H1 (cell line): Measurements from ENCODE around the gene C12orf75. TPM values are rescaled to one million over a fixed set of nuclear protein-coding genes. Genes with fewer than 3 reads are reported as not detected.
A peak's percentile ranks its signal among the peaks of the same experiment; 100 is the strongest.

Source experiments
- CTCF ChIA-PET: fragments of 300-600 bp; sonication (Branson Sonifier 250); formaldehyde crosslinking; loops from one replicate; lab custom pipeline; 2021; ENCODE audit not compliant: partially characterized antibody; lab: Charles Lee
- POLR2A ChIA-PET: fragments of 300-600 bp; sonication (Branson Sonifier 250); formaldehyde crosslinking; loops from one replicate; lab custom pipeline; 2021; ENCODE audit warnings: inconsistent platforms; ENCODE audit not compliant: partially characterized antibody; lab: Charles Lee
- DNase-seq, 2 experiments: peaks; one replicate each; pipeline versions ENCODE4 v3.0.0 to v3.0.0-alpha.2; 2010 to 2022; ENCODE audit warnings: low spot score in 2 of 2, low read depth in 1 of 2, mixed read lengths in 1 of 2
- FAIRE-seq: peaks from 2 replicates; lab custom pipeline; 2011; peaks lifted over from hg19 to GRCh38; lab: Jason Lieb, UNC
- H2AFZ ChIP-seq: 2 replicates; pipeline ENCODE4 v1.8.1; 2012; ENCODE audit warnings: low read length, inconsistent platforms
- H2AK5ac ChIP-seq: 2 replicates; pipeline ENCODE4 v1.6.1; 2013; ENCODE audit warnings: low read depth, low read length
- H2BK120ac ChIP-seq: replicated peaks from 2 replicates; pipeline ENCODE3; 2013; ENCODE audit warnings: low read depth, low read length, inconsistent platforms
- H2BK12ac ChIP-seq: 2 replicates; pipeline ENCODE4 v1.6.1; 2013; ENCODE audit warnings: low read depth, low read length
- H2BK15ac ChIP-seq: 2 replicates; pipeline ENCODE4 v1.6.1; 2013; ENCODE audit warnings: low read length
- H2BK20ac ChIP-seq: 2 replicates; pipeline ENCODE4 v1.6.1; 2013; ENCODE audit warnings: low read length
- H2BK5ac ChIP-seq: 2 replicates; pipeline ENCODE4 v1.6.1; 2013; ENCODE audit warnings: low read depth, low read length
- H3K14ac ChIP-seq: 2 replicates; pipeline ENCODE4 v1.6.1; 2013; ENCODE audit warnings: inconsistent platforms; ENCODE audit not compliant: insufficient read length
- H3K18ac ChIP-seq: 2 replicates; pipeline ENCODE4 v1.6.1; 2013; ENCODE audit warnings: low read length; ENCODE audit errors: extremely low read depth
- H3K23ac ChIP-seq: 2 replicates; pipeline ENCODE4 v1.6.1; 2013; ENCODE audit warnings: inconsistent platforms; ENCODE audit not compliant: insufficient read length
- H3K23me2 ChIP-seq: 2 replicates; pipeline ENCODE4 v1.6.1; 2013; ENCODE audit warnings: low read depth, low read length
- H3K27ac ChIP-seq: 2 replicates; pipeline ENCODE4 v1.6.1; 2011; ENCODE audit warnings: low read depth, low read length, inconsistent platforms
- H3K27me3 ChIP-seq, 4 experiments: replicated peaks in 1 of 4; 1 replicate in 1 of 4; 2 replicates in 3 of 4; pipeline versions ENCODE4 v1.6.1 to v1.8.1; 2011 to 2013; ENCODE audit warnings: low read length in 3 of 4, mild to moderate bottlenecking in 3 of 4, inconsistent platforms in 2 of 4, mixed read lengths in 2 of 4, moderate library complexity in 1 of 4; ENCODE audit not compliant: control insufficient read depth in 3 of 4, insufficient read depth in 3 of 4; ENCODE audit errors: extremely low read depth in 1 of 4
- H3K36me3 ChIP-seq, 4 experiments: 2 replicates each; pipeline versions ENCODE4 v1.6.1 to v1.8.1; 2011 to 2013; ENCODE audit warnings: mild to moderate bottlenecking in 4 of 4, low read length in 3 of 4, moderate library complexity in 2 of 4, control low read depth in 1 of 4, inconsistent platforms in 1 of 4; ENCODE audit not compliant: insufficient read depth in 4 of 4, control insufficient read depth in 2 of 4
- H3K4ac ChIP-seq: replicated peaks from 2 replicates; pipeline ENCODE3; 2013; ENCODE audit warnings: low read length, low read depth, mixed read lengths, inconsistent platforms; ENCODE audit not compliant: insufficient read length
- H3K4me1 ChIP-seq, 4 experiments: replicated peaks in 1 of 4; 1 replicate in 1 of 4; 2 replicates in 3 of 4; pipeline versions ENCODE4 v1.6.1 to v1.8.1; 2011 to 2013; ENCODE audit warnings: low read length in 3 of 4, inconsistent platforms in 2 of 4, mixed read lengths in 1 of 4; ENCODE audit not compliant: insufficient read depth in 4 of 4, control insufficient read depth in 3 of 4
- H3K4me2 ChIP-seq, 2 experiments: 2 replicates each; pipeline versions ENCODE4 v1.6.1 to v1.8.1; 2011 to 2013; ENCODE audit warnings: low read depth in 2 of 2, low read length in 2 of 2, control low read depth in 1 of 2, inconsistent platforms in 1 of 2, mild to moderate bottlenecking in 1 of 2; ENCODE audit not compliant: insufficient read depth in 1 of 2
- H3K4me3 ChIP-seq, 4 experiments: fragments of 200-600, 300-600 bp in 1 of 4; sonication (generic), shearing (Covaris generic), sonication (Bioruptor Twin) in 1 of 4; 2 replicates each; pipeline versions ENCODE4 v1.5.1 to v1.8.1; 2011 to 2016; ENCODE audit warnings: low read length in 4 of 4, low read depth in 3 of 4, control low read depth in 2 of 4, inconsistent platforms in 2 of 4, mild to moderate bottlenecking in 2 of 4, mixed read lengths in 1 of 4, moderate library complexity in 1 of 4; ENCODE audit not compliant: insufficient read depth in 2 of 4; ENCODE audit errors: extremely low read depth in 1 of 4
- H3K56ac ChIP-seq: replicated peaks from 2 replicates; pipeline ENCODE3; 2013; ENCODE audit warnings: low read depth, mild to moderate bottlenecking, mixed read lengths, low read length, inconsistent platforms; ENCODE audit not compliant: insufficient read length
- H3K79me1 ChIP-seq: 2 replicates; pipeline ENCODE4 v1.6.1; 2013; ENCODE audit warnings: low read depth, low read length, control low read depth
- H3K79me2 ChIP-seq, 2 experiments: 2 replicates each; pipeline versions ENCODE4 v1.6.1 to v1.8.1; 2012 to 2013; ENCODE audit warnings: low read length in 2 of 2, mild to moderate bottlenecking in 2 of 2, inconsistent platforms in 1 of 2; ENCODE audit not compliant: insufficient read depth in 2 of 2, control insufficient read depth in 1 of 2
- H3K9ac ChIP-seq, 4 experiments: replicated peaks in 1 of 4; 1 replicate in 1 of 4; 2 replicates in 3 of 4; pipeline versions ENCODE4 v1.6.1 to v1.8.1; 2011 to 2013; ENCODE audit warnings: low read depth in 3 of 4, low read length in 3 of 4, control low read depth in 2 of 4, mild to moderate bottlenecking in 2 of 4, moderate library complexity in 2 of 4, inconsistent platforms in 1 of 4; ENCODE audit errors: extremely low read depth in 1 of 4
- H3K9me3 ChIP-seq, 2 experiments: 2 replicates each; pipeline versions ENCODE4 v1.6.1 to v1.8.1; 2012 to 2013; ENCODE audit warnings: mild to moderate bottlenecking in 2 of 2, moderate library complexity in 2 of 2, control low read depth in 1 of 2, inconsistent platforms in 1 of 2, low read depth in 1 of 2, low read length in 1 of 2, mixed read lengths in 1 of 2; ENCODE audit not compliant: insufficient read depth in 2 of 2
- H4K20me1 ChIP-seq, 2 experiments: replicated peaks in 1 of 2; 2 replicates each; pipeline versions ENCODE3 to v1.8.1; 2011 to 2013; ENCODE audit warnings: inconsistent platforms in 2 of 2, low read length in 2 of 2, mild to moderate bottlenecking in 1 of 2; ENCODE audit not compliant: insufficient read depth in 2 of 2, control insufficient read depth in 1 of 2
- H4K5ac ChIP-seq: 2 replicates; pipeline ENCODE4 v1.6.1; 2013; ENCODE audit warnings: low read length, low read depth, mixed read lengths, inconsistent platforms; ENCODE audit not compliant: insufficient read length
- H4K8ac ChIP-seq: 2 replicates; pipeline ENCODE4 v1.8.0; 2013; ENCODE audit warnings: mild to moderate bottlenecking, moderate library complexity, low read length, inconsistent platforms; ENCODE audit not compliant: insufficient read depth; ENCODE audit errors: extremely low read depth
- H4K91ac ChIP-seq: replicated peaks from 2 replicates; pipeline ENCODE3; 2013; ENCODE audit warnings: low read length, mixed read lengths, inconsistent platforms; ENCODE audit not compliant: insufficient read length
- ATF2 ChIP-seq: IDR thresholded peaks from 2 replicates; pipeline ENCODE4 v1.6.1; 2012; ENCODE audit warnings: low read length, inconsistent platforms
- BRCA1 ChIP-seq: IDR thresholded peaks from 2 replicates; pipeline ENCODE4 v1.6.1; 2012; ENCODE audit warnings: low read depth, low read length, improper control_type of control experiment
- CEBPB ChIP-seq: IDR thresholded peaks from 2 replicates; pipeline ENCODE4 v1.6.1; 2012; ENCODE audit warnings: low read depth, low read length
- CTCF ChIP-seq, 3 experiments: IDR thresholded peaks; 1 replicate in 2 of 3; 2 replicates in 1 of 3; pipeline versions ENCODE4 v1.5.1 to v1.6.1; 2011; ENCODE audit warnings: low read length in 3 of 3, mild to moderate bottlenecking in 3 of 3, inconsistent platforms in 2 of 3, low read depth in 1 of 3, moderate library complexity in 1 of 3; ENCODE audit not compliant: insufficient read depth in 1 of 3; ENCODE audit errors: control extremely low read depth in 1 of 3
- E2F6 ChIP-seq: IDR thresholded peaks from 2 replicates; pipeline ENCODE4 v1.6.1; 2012; ENCODE audit warnings: inconsistent platforms
- KDM1A ChIP-seq: fragments of 200-600, 300-600 bp; sonication (generic); IDR thresholded peaks from 2 replicates; pipeline ENCODE4 v1.7.1; 2016; ENCODE audit warnings: mild to moderate bottlenecking, low read length, borderline replicate concordance
- MAX ChIP-seq: IDR thresholded peaks from 2 replicates; pipeline ENCODE4 v1.6.1; 2012; ENCODE audit warnings: inconsistent platforms
- SP2 ChIP-seq: IDR thresholded peaks from 2 replicates; pipeline ENCODE4 v1.6.1; 2012; ENCODE audit warnings: mild to moderate bottlenecking, low read length, inconsistent platforms
- WGBS, 2 experiments: shearing (Covaris generic) in 1 of 2; methylation state at CpG; one replicate each; pipeline versions ENCODE4 v1.1.6 to v1.1.7; 2013 to 2015; ENCODE audit warnings: low lambda C conversion rate in 2 of 2, mixed read lengths in 2 of 2, inconsistent platforms in 1 of 2, low coverage in 1 of 2, missing lambda C conversion rate in 1 of 2; ENCODE audit not compliant: insufficient replicate concordance in 2 of 2, insufficient coverage in 1 of 2, insufficient read length in 1 of 2; ENCODE audit errors: extremely low coverage in 1 of 2, missing lambda C conversion rate in 1 of 2; 5-methylcytosine and 5-hydroxymethylcytosine counted together
- polyA plus RNA-seq, 7 experiments: library from polyadenylated mRNA; depleted of rRNA in 3 of 7; stranded (reverse) in 5 of 7; unstranded in 2 of 7; fragments of >200 nt in 5 of 7; fragments of 200-250 nt in 2 of 7; gene quantifications; 1 replicate in 5 of 7; 2 replicates in 1 of 7; 4 replicates in 1 of 7; pipeline versions ENCODE4 v1.2.1 to v1.2.3, GENCODE V29; 2011 to 2013; ENCODE audit warnings: missing spikeins in 2 of 7, mixed read lengths in 2 of 7
- total RNA-seq: library from RNA; stranded (reverse); fragmentation: NEBNext Ultra II Directional; extraction: Animal tissue kit (Norgen Biotek cat#: 25700); gene quantifications from 2 replicates; pipeline ENCODE4 v1.2.1, GENCODE V29; 2021

The C12orf75 gene
- total and polyA plus RNA-seq, 2 of the 8 experiments (the other 6 are each of a cell fraction or from before 2014, with no cell fraction given), result 26.4 to 41.2 TPM

GRCh38 chr12:105280966-105281693 is 49.4 kb upstream of the C12orf75 start:
- no peak overlapping the region for H3K23ac ChIP-seq
- H2BK120ac ChIP-seq, result no peak overlapping the region
- H3K23me2 ChIP-seq, result no peaks in the 10 kb centered on the region
- H4K91ac ChIP-seq, result no peak overlapping the region
- no peak overlapping the region for H2BK12ac ChIP-seq
- ChIA-PET CTCF (no interaction called here), POLR2A (no interaction called here)
- WGBS, 2 experiments, result 86% methylated on average over 6 of the region's 6 CpGs; no CpG with 5 or more reads in 1 of the 2 experiments
- H3K79me1 ChIP-seq, result no peaks in the 10 kb centered on the region
- H3K79me2 ChIP-seq, result no peaks in the 10 kb centered on the region
- DNase-seq (no peak), FAIRE-seq (no peak)
- H3K4me3 ChIP-seq, result no peak overlapping the region
- no peak overlapping the region for H3K27ac ChIP-seq
- no peaks in the 10 kb centered on the region; a peak in 1 of 7 replicates for H3K4me1 ChIP-seq
- no peak overlapping the region for H3K18ac ChIP-seq
- no peak overlapping the region for H3K9ac ChIP-seq
- H3K36me3 ChIP-seq, result no peaks in the 10 kb centered on the region
- H4K8ac ChIP-seq, result no peak overlapping the region
- no peak overlapping the region for H3K14ac ChIP-seq
- no peak overlapping the region for H2AK5ac ChIP-seq
- H4K20me1 ChIP-seq, result no peaks in the 10 kb centered on the region
- peak overlapping the region; percentile 79; the same call in 1 of the 2 replicates for H2AFZ ChIP-seq
- no peak overlapping the region for H4K5ac ChIP-seq
- no peaks in the 10 kb centered on the region for H3K27me3 ChIP-seq
- no peak overlapping the region for H2BK5ac ChIP-seq
- H2BK20ac ChIP-seq, result no peak overlapping the region
- no peak overlapping the region for H3K4me2 ChIP-seq
- H2BK15ac ChIP-seq, result no peak overlapping the region
- H3K4ac ChIP-seq, result no peak overlapping the region
- no peak overlapping the region for H3K56ac ChIP-seq
- H3K9me3 ChIP-seq, result no peaks in the 10 kb centered on the region
- TF ChIP-seq KDM1A (no peak), BRCA1 (no peak), SP2 (no peak), MAX (no peak), CTCF (IDR thresholded peaks at IDR 0.05; ENCODE audit: control extremely low read depth in 1 of 3, insufficient read depth in 1 of 3, low read depth in 1 of 3, low read length in 3 of 3) (no peak), CEBPB (no peak), E2F6 (no peak), ATF2 (no peak)
